HL-60 (cell line): ENCODE data around the gene PPP1R8.

Experiments
- DNase-seq, 2 experiments: peaks; one replicate each; pipeline ENCODE4 v3.0.0-alpha.2; 2010 to 2020; ENCODE audit warnings: low read depth in 1 of 2, low spot score in 1 of 2
- H3K27ac ChIP-seq: fragments of 250-450 bp; sonication (Bioruptor Pico); replicated peaks from 2 replicates; pipeline ENCODE4 v1.5.1; 2020; ENCODE audit warnings: mild to moderate bottlenecking, moderate library complexity
- H3K27me3 ChIP-seq: fragments of 250-450 bp; sonication (Bioruptor Pico); 2 replicates; pipeline ENCODE4 v1.5.1; 2021; ENCODE audit warnings: mild to moderate bottlenecking, moderate library complexity; ENCODE audit not compliant: insufficient read depth, poor library complexity, severe bottlenecking
- H3K4me3 ChIP-seq: replicated peaks from 2 replicates; pipeline ENCODE4 v1.5.1; 2011; ENCODE audit warnings: mild to moderate bottlenecking, control low read depth, low read length; ENCODE audit not compliant: insufficient read depth
- CTCF ChIP-seq: IDR thresholded peaks from one replicate; pipeline ENCODE4 v1.5.1; 2011; ENCODE audit warnings: low read length, control low read depth, inconsistent platforms; ENCODE audit not compliant: insufficient read depth
- GABPA ChIP-seq: IDR thresholded peaks from 2 replicates; pipeline ENCODE4 v1.6.1; 2012; ENCODE audit warnings: low read depth
- POLR2AphosphoS5 ChIP-seq: IDR thresholded peaks from 2 replicates; pipeline ENCODE4 v1.6.1; 2012; ENCODE audit warnings: low read depth
- REST ChIP-seq: IDR thresholded peaks from 2 replicates; pipeline ENCODE4 v1.6.1; 2012; ENCODE audit warnings: low read depth; ENCODE audit not compliant: insufficient replicate concordance
- SPI1 ChIP-seq: IDR thresholded peaks from 2 replicates; pipeline ENCODE4 v1.6.1; 2012; ENCODE audit warnings: low read depth, mild to moderate bottlenecking, borderline replicate concordance

Gene PPP1R8

GRCh38 chr1:27833470-27833869, 2.9 kb downstream of the PPP1R8 start:
- H3K27ac ChIP-seq: no peak overlapping the region
- H3K4me3 ChIP-seq: no peak overlapping the region
- DNase-seq: no peak
- H3K27me3 ChIP-seq: no peaks in the 10 kb centered on the region
- TF ChIP-seq REST: no peak
- TF ChIP-seq CTCF: no peak
- TF ChIP-seq POLR2AphosphoS5: no peak
- TF ChIP-seq GABPA: no peak
- TF ChIP-seq SPI1: no peak

GRCh38 chr1:27835046-27835445, 4.5 kb downstream of the PPP1R8 start:
- no peak for TF ChIP-seq POLR2AphosphoS5
- TF ChIP-seq REST: no peak
- TF ChIP-seq SPI1: no peak
- no peak for TF ChIP-seq CTCF
- no peak for TF ChIP-seq GABPA
- H3K4me3 ChIP-seq: no peak overlapping the region
- DNase-seq: no peak
- H3K27ac ChIP-seq: no peak overlapping the region
- H3K27me3 ChIP-seq: no peaks in the 10 kb centered on the region

- H3K27me3 ChIP-seq: no peaks in the 10 kb centered on the region
- TF ChIP-seq GABPA: no peak
- TF ChIP-seq SPI1: no peak
- H3K27ac ChIP-seq: no peak overlapping the region
- DNase-seq: no peak
- H3K4me3 ChIP-seq: no peak overlapping the region
Measured at GRCh38 chr1:27835501-27835900, 4.9 kb downstream of the PPP1R8 start.

GRCh38 chr1:27849951-27850350, 19.4 kb downstream of the PPP1R8 start:
- H3K27me3 ChIP-seq: no peaks in the 10 kb centered on the region
- no peak overlapping the region for H3K4me3 ChIP-seq
- TF ChIP-seq REST: no peak
- TF ChIP-seq POLR2AphosphoS5: no peak
- TF ChIP-seq SPI1: no peak
- TF ChIP-seq GABPA: no peak
- DNase-seq: no peak
- H3K27ac ChIP-seq: no peak overlapping the region
